Stimulated activated CD4-positive, alpha-beta T cell treated with anti-CD3 and anti-CD28 coated beads, Interleukin-2, amount 100 ng/mL, for 24 hours (primary cell): ENCODE data around the gene LEFTY2.
A peak's percentile ranks its signal among the peaks of the same experiment; 100 is the strongest.
"Not testable (repeated sequence)": the region's sequence is repeated elsewhere in the genome, so short reads cannot be mapped to it uniquely, and the experiment has no call there.

Experiments
- DNase-seq, 2 donors: peaks; one replicate each; pipeline ENCODE4 v3.0.0-alpha.2; 2020

The LEFTY2 gene

GRCh38 chr1:225899044-225899925 is 41.7 kb downstream of the LEFTY2 start:
- DNase-seq = no peak

DNA sequence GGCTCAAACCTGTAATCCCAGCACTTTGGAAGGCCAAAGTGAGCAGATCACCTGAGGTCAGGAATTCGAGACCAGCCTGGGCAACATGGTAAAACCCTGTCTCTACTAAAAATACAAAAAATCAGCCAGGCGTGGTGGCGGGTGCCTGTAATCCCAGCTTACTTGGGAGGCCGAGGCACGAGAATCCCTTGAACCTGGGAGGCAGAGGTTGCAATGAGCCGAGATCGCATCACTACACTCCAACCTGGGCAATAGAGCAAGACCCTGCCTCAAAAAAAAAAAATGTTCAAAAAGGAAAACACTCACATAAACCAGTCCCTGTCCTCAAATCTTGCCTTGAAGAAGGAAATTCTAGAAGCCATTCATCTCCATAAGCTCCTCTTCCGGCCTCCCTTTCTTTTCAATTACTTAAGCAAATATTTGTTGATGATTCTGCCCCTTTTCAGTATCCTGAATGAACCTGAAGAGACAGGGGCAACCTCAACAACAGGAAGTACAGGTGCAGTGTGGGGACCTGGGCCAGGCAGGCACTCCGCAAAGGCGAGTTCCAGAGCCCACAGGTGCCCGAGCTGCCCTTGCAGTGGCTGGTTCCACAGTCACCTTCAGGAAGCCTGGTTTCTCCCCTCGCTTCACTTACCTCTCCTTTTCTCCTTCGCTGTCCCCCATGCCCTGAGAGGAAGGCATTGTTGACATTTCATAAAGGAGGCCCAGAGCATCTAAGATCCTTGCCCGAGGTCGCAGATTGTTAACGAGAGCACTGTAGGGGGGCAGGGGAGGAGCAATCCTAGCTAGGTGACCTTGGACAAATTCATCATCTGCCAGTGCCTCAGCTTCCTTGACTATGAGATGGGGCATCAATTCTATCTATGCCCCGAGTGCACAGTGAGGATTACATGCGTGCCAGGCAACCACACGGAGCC is 43.2 kb downstream of the LEFTY2 start:
- DNase-seq = no peak

GRCh38 chr1:225896937-225897549 is 44.0 kb downstream of the LEFTY2 start:
- peak; percentile 47 to 71 for DNase-seq

GRCh38 chr1:225896494-225896893 is 44.5 kb downstream of the LEFTY2 start:
- no peak for DNase-seq

GRCh38 chr1:225892307-225892706 is 48.7 kb downstream of the LEFTY2 start:
- no peak for DNase-seq

GRCh38 chr1:225891229-225891972 is 49.6 kb downstream of the LEFTY2 start:
- no peak for DNase-seq

DNA sequence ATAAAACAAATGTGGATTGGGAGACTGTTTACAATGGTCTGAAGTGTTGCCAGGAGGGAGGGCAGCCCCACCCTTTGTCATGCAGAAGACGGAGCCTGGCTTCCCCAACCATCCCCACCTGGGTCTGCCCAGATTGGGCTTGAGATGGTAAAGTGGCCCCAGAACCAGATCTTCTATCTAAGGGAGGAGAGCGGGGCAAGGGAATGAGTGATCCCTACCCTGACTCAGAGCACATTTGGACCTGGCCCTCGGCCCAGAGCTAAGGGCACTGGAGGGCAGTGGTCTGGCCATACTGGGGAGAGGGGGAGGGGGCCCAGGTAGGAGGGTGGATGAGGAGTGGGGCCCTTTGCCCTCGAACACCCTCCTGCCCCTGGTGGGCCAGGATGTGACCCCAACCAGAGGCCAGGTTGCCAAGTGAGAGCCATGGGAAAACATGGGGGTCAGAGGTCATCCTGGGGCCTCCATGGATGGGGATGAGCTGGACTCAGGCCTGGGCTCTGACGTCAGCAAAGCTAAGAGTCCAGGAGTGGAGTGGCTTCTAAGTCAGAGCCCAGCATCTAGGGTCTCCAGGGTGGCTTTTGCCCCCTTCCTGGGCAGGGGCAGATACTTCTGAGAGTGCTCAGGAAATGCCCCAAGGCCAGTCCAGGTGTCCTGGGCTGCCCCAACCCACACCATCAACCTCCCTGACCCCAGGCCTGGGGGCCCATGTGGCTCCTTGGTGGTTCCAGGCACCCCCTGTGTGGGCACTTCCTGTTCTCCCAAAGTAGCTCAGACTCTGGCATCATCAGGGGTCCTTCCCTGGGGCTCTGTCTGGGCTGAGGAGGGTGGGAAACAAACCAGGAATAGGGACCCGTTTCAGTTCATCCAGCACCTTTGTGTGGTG is 50.4 kb downstream of the LEFTY2 start:
- DNase-seq = no peak

DNA sequence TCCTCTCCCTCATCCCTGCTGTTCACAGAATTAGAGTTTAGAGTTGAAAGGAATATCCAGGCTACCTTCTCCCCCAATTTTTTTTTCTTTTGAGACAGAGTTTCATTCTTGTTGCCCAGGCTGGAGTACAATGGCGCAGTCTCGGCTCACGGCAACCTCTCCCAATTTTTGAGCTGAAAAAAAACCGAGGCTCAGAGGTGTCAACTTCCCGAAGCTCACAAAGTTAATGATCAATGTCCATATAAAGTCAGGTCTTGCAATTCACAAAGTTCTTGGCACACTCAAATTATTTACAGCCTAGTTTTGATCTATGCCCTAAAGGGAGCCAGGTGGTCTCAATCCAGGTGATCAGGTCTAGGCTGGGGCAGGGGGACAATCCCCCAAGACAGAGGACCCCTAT is 51.3 kb downstream of the LEFTY2 start:
- DNase-seq = no peak

GRCh38 chr1:225888898-225889601 is 52.0 kb downstream of the LEFTY2 start, which contains the start of gene LEFTY1:
Gene LEFTY1 (minus strand): TSS chr1:225889146. CDS start chr1:225889066, 80 bp downstream.
- no peak for DNase-seq

GRCh38 chr1:225888289-225888897 is 52.6 kb downstream of the LEFTY2 start:
- no peak for DNase-seq

- DNase-seq = not testable (repeated sequence)
Observed at GRCh38 chr1:225887554-225888288, 53.3 kb downstream of the LEFTY2 start.

DNA sequence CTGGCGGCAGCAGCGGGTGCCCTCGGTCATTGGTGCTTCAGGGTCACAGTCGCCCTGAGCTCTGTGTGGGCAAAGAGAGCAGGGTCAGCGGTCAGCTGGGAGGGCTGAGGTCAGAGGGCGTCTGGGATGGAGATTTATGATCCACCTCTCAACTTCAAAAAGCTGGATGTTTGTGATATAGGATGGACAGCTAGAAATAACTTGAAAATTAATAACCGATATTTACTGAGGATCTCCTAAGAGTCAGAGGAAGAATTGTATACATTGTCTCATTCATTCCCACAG is 54.0 kb downstream of the LEFTY2 start:
- DNase-seq = no peak
